ENCODE results near the gene BMF. TPM values are rescaled to one million over a fixed set of nuclear protein-coding genes. Genes with fewer than 3 reads are reported as not detected.
A peak's percentile ranks its signal among the peaks of the same experiment; 100 is the strongest.

BMF gene
- polyA plus RNA-seq, 3 donors, result 5.6 to 59.6 (median 6.5) TPM

DNA sequence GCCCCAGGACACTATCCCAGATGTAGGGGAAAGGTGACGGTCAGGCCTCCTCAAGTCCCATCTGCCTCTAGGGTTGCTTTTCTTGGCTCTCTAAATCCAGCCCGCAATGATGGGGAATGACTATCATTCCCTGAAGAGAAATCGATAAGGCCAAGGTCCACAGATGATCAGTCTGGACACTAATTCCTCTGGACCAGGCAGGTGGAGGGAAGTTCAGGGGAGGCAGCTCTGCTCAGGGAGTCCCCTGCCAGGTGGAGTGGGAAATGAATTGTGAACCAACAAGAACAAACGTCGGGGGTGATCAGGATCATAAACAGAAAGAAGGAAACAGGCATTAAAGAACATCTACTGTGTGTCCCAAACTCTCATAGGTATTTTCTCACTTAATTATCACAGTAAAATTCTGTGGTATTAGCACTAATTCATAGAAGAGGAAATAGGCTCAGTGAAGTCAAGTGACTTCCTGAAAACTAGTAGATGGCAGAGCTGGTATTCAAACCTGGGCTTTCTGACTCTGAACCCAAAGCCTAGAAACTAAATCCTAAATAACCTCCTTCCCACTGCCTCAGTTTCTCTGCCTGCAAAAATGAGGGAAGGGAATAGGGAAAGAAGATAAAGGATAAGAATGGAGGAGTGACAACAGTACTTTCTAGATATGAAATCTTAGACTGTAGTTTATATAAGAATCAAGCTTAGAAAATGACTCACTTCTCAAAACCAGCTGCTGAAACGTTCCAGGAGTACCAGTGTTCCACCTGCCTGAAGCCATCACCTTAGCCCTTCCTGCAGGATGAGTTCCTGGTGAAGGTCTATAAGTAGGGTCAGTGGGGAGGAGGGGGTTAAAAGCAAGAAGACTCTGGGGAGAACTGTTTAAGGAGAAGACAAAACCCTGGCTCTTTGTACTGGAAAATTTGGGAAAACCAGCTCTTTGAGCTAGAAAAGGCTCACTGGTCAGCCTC is 7.5 kb downstream of the BMF start:
- peaks cover 90% of the 10 kb centered on the region for H3K4me1 Mint-ChIP-seq
- TF ChIP-seq, protein P1, sequence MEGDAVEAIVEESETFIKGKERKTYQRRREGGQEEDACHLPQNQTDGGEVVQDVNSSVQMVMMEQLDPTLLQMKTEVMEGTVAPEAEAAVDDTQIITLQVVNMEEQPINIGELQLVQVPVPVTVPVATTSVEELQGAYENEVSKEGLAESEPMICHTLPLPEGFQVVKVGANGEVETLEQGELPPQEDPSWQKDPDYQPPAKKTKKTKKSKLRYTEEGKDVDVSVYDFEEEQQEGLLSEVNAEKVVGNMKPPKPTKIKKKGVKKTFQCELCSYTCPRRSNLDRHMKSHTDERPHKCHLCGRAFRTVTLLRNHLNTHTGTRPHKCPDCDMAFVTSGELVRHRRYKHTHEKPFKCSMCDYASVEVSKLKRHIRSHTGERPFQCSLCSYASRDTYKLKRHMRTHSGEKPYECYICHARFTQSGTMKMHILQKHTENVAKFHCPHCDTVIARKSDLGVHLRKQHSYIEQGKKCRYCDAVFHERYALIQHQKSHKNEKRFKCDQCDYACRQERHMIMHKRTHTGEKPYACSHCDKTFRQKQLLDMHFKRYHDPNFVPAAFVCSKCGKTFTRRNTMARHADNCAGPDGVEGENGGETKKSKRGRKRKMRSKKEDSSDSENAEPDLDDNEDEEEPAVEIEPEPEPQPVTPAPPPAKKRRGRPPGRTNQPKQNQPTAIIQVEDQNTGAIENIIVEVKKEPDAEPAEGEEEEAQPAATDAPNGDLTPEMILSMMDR (IDR thresholded peaks at IDR 0.05), result no peak
- peak overlapping the region; percentile 7 to 96 for H3K27ac ChIP-seq (ENCODE audit: low read depth in 1 of 2, low read length in 2 of 2)
- peak overlapping the region in 1 of 2 donors; percentile 61 for H3K4me3 Mint-ChIP-seq
- H3K79me2 ChIP-seq (ENCODE audit: insufficient read depth, low read length), result peaks cover 21% of the 10 kb centered on the region
- H3K36me3 ChIP-seq (replicated peaks in 1 of 2; ENCODE audit: control insufficient read depth in 1 of 2, insufficient read depth in 2 of 2, low read length in 2 of 2), result peaks cover 20 to 40% of the 10 kb centered on the region in 2 donors
- H3K36me3 Mint-ChIP-seq, result peaks cover 50 to 80% of the 10 kb centered on the region in 2 donors
- peaks cover 88 to 99% of the 10 kb centered on the region in 2 donors for H3K4me1 ChIP-seq (ENCODE audit: control insufficient read depth in 1 of 2, insufficient read depth in 2 of 2, low read length in 2 of 2)
- H3K27me3 ChIP-seq (ENCODE audit: control insufficient read depth in 2 of 2, insufficient read depth in 2 of 2, low read length in 2 of 2), result no peaks in the 10 kb centered on the region
- no peaks in the 10 kb centered on the region for H3K9me3 Mint-ChIP-seq
- peak in 2 of 3 donors; percentile 49 to 74 for DNase-seq
- H3K4me3 ChIP-seq (replicated peaks in 1 of 3; ENCODE audit: low read depth in 2 of 3, low read length in 3 of 3), result peak overlapping the region in 1 of 3 experiments; percentile 20
- H3K9ac ChIP-seq (ENCODE audit: insufficient read depth, low read length, poor library complexity, severe bottlenecking), result peak overlapping the region; percentile 10
- no peaks in the 10 kb centered on the region for H3K9me3 ChIP-seq (replicated peaks in 1 of 2; ENCODE audit: control insufficient read depth in 1 of 2, insufficient read depth in 1 of 2, low read length in 2 of 2)
- intact Hi-C loops (cut with micrococcal nuclease), result loop anchor here in 1 of 2 donors (10.0 kb wide), 1 partner anchor 316 kb away; the partner anchor contains the start of gene FSIP1
- peak overlapping the region; percentile 39 for H3K4me2 ChIP-seq (replicated peaks; ENCODE audit: extremely low read depth, low read length, poor library complexity, severe bottlenecking)
- no peak overlapping the region for H2AFZ ChIP-seq (ENCODE audit: insufficient read depth, low read depth, low read length, poor library complexity, severe bottlenecking)
- H3K27ac Mint-ChIP-seq, result peak overlapping the region; percentile 74 to 92 (median 85)
- WGBS (ENCODE audit: insufficient coverage), result 64% methylated on average over 4 of the region's 6 CpGs
- peaks cover 0 to 2% (median 0%) of the 10 kb centered on the region in 3 donors for H3K27me3 Mint-ChIP-seq (ENCODE audit: low read depth in 3 of 3)
- H4K20me1 ChIP-seq (ENCODE audit: insufficient read depth, low read length), result peaks cover 8% of the 10 kb centered on the region

DNA sequence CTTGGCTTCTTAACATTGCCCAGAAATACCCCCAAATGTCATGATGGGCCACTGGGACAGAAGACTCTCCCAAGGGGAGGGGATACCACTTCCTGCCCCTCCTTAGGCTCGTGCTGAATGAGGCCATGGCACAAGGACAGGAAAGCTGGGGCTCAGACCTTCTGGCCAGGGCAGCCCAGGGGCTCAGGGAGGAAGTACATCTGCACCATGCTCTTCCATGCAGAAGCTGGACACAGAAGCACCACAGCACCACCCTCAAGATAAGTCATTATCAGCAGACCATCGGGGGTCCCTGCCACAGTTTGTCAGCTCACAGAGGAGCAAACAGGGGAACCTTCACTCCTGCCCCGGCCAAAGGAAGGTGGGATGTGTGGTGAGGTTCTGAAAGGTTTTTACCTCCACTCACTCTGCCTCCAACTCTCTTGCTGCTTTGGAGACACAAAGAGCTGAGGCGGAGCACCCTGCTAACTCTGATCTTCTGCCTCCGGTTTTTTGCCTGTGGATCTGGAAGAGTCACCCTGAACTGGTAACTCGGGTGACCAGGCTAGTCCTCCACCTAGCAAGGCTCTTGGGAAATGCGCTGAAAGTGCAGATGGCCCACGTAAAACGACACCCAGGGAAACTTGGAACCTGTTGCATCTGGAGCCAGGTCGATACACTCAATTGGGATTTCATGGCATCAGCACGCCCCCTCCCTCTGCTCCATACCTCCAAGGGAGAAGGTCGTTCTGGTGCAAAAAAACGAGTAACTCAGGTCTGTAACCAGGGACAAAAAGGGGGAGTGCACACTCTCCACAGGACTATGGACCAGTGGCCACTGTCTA is 8.3 kb downstream of the BMF start:
- no peaks in the 10 kb centered on the region for H3K9me3 ChIP-seq (replicated peaks in 1 of 2; ENCODE audit: control insufficient read depth in 1 of 2, insufficient read depth in 1 of 2, low read length in 2 of 2)
- H3K36me3 ChIP-seq (replicated peaks in 1 of 2; ENCODE audit: control insufficient read depth in 1 of 2, insufficient read depth in 2 of 2, low read length in 2 of 2), result peaks cover 23 to 48% of the 10 kb centered on the region in 2 donors
- peaks cover 14% of the 10 kb centered on the region for H3K79me2 ChIP-seq (ENCODE audit: insufficient read depth, low read length)
- H3K27ac Mint-ChIP-seq, result peak overlapping the region in 6 of 7 donors; percentile 3 to 92 (median 64)
- DNase-seq, result peak in 2 of 3 donors; percentile 43 to 60
- peak overlapping the region; percentile 0 for H3K4me2 ChIP-seq (replicated peaks; ENCODE audit: extremely low read depth, low read length, poor library complexity, severe bottlenecking)
- H3K9ac ChIP-seq (ENCODE audit: insufficient read depth, low read length, poor library complexity, severe bottlenecking), result no peak overlapping the region
- H3K4me1 ChIP-seq (ENCODE audit: control insufficient read depth in 1 of 2, insufficient read depth in 2 of 2, low read length in 2 of 2), result peaks cover 85 to 99% of the 10 kb centered on the region in 2 donors
- H2AFZ ChIP-seq (ENCODE audit: insufficient read depth, low read depth, low read length, poor library complexity, severe bottlenecking), result no peak overlapping the region
- peaks cover 53 to 80% of the 10 kb centered on the region in 2 donors for H3K36me3 Mint-ChIP-seq
- WGBS (ENCODE audit: insufficient coverage), result 84% methylated on average over 8 of the region's 13 CpGs
- intact Hi-C loops (cut with micrococcal nuclease), result loop anchor here in 1 of 2 donors (10.0 kb wide), 1 partner anchor 316 kb away; the partner anchor contains the start of gene FSIP1
- H3K9me3 Mint-ChIP-seq, result no peaks in the 10 kb centered on the region
- TF ChIP-seq, protein P1 (IDR thresholded peaks at IDR 0.05), result no peak
- H3K4me3 ChIP-seq (replicated peaks in 1 of 3; ENCODE audit: low read depth in 2 of 3, low read length in 3 of 3), result peak overlapping the region in 1 of 3 experiments; percentile 20
- H3K27me3 ChIP-seq (ENCODE audit: control insufficient read depth in 2 of 2, insufficient read depth in 2 of 2, low read length in 2 of 2), result no peaks in the 10 kb centered on the region
- peak overlapping the region; percentile 34 to 96 for H3K27ac ChIP-seq (ENCODE audit: low read depth in 1 of 2, low read length in 2 of 2)
- peaks cover 0 to 2% (median 0%) of the 10 kb centered on the region in 3 donors for H3K27me3 Mint-ChIP-seq (ENCODE audit: low read depth in 3 of 3)
- H3K4me1 Mint-ChIP-seq, result peaks cover 88% of the 10 kb centered on the region
- no peak overlapping the region for H3K4me3 Mint-ChIP-seq
- H4K20me1 ChIP-seq (ENCODE audit: insufficient read depth, low read length), result peaks cover 8% of the 10 kb centered on the region

Data from CD14-positive monocyte (primary cell).